HK-2 (cell line): ENCODE measurements around the gene MBD2.
"Not testable (repeated sequence)": the region's sequence is repeated elsewhere in the genome, so short reads cannot be mapped to it uniquely, and the experiment has no call there.

Experiments
- DNase-seq: peaks from one replicate; pipeline ENCODE4 v3.0.0-alpha.2; 2018; ENCODE audit not compliant: unreplicated experiment

MBD2 gene, protein sequence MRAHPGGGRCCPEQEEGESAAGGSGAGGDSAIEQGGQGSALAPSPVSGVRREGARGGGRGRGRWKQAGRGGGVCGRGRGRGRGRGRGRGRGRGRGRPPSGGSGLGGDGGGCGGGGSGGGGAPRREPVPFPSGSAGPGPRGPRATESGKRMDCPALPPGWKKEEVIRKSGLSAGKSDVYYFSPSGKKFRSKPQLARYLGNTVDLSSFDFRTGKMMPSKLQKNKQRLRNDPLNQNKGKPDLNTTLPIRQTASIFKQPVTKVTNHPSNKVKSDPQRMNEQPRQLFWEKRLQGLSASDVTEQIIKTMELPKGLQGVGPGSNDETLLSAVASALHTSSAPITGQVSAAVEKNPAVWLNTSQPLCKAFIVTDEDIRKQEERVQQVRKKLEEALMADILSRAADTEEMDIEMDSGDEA

DNA sequence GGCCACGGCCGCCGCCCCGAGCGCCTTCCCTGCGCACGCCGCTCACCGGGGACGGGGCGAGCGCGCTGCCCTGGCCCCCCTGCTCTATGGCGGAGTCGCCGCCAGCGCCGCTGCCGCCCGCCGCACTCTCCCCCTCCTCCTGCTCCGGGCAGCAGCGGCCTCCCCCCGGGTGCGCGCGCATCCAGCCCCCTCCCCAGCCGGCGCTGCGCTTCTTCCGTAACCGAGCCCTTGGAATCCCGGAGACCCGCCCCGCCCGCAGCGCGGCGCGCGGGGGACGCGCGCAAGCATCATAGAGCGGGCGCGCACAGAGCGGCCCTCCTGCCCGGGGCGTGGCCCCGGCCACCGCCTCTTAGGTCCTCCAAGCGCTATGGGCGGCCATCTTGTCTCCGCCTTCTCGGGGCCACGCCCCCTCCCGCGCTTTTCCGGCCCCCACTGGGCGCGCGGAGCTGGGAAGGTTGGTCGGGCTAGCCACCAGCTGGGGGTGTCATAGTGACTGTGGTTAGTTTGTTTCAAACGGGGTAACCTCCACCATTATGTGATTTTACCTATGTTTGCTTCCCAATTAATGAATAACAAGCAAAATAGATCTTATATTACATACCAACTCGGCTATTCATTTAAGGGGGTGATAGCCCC lies at the start of gene MBD2:
Gene MBD2, minus strand, starts transcription at position 291 of the 636 bp plus-strand sequence. Its CDS starts 110 bp downstream, at position 181.
- DNase-seq = peak; percentile 87

DNA sequence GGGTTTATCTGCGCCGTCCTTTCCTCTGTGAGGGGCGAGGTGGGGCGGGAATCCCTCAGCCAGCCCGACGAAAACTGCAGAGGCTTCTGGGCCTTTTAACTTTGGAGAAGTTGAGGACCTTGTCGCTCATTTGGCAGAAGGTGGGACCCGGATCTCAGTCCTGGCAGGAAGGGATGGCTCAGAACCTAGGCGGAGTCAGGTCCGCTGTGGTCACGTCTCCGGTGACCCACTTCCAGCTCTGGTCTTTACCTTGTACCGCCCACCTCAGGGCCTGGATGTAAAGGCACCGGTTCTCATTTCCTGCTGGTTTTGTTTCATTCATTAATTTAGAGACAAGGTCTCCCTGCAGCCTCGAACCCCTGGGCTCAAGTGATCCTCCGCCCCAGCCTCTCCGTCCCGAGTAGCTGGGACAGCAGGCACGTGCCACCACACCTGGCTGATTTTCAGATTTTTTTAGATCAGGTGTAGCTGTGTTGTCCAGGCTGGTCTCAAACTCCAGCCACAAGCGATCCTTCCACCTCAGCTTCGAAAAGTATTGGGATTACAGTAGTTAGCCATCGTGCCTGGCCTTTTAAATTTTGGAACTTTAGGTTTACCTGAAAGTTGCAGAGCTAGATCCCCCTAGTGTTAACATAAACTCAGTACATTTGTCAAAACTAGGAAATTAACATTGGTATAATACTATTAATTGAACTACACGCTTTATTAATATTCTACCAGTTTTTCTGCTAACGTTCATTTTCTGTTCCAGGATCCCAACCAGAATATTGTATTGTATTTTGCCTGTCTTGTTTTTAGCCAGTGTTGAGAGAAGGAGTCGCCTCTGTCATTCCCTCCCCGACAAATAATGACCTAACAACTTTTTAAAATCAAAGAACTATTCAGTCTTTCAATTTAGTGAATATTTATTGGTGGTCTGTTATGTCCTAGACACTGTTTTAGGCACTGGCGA lies 45.7 kb upstream of the MBD2 start:
- DNase-seq = peak; percentile 69

DNA sequence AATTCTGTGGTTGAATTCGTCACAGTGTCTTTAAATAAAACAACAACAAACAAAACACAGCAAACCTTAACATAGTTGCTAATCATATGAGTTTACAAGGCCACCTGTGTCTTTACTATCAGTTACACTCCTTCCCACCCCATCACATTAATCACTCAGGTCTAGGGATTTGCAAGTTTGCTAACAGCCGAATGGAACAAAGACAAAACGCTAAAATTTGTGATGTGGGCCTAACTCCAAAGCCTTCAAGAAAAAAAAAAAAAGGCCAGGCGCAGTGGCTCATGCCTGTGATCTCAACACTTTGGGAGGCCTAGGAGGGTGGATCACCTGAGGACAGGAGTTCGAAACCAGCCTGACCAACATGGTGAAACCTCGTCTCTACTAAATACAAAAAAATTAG lies 44.3 kb upstream of the MBD2 start:
- no peak for DNase-seq

DNA sequence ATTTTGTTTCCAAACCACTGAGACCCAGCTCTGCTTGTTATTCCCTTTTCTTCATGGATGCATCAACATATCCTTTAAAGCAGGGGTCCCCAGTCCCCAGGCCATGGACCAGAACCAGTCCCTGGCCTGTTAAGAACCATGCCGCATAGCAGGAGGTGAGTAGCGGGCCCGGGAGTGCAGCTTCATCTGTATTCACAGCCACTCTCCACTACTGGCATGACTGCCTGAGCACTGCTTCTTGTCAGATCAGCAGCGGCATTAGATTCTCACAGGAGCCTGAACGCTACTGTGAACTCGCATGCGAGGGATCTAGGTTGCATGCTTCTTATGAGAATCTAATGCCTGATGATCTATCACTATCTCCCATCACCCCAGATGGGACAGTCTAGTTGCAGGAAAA lies 43.2 kb upstream of the MBD2 start:
- no peak for DNase-seq

DNA sequence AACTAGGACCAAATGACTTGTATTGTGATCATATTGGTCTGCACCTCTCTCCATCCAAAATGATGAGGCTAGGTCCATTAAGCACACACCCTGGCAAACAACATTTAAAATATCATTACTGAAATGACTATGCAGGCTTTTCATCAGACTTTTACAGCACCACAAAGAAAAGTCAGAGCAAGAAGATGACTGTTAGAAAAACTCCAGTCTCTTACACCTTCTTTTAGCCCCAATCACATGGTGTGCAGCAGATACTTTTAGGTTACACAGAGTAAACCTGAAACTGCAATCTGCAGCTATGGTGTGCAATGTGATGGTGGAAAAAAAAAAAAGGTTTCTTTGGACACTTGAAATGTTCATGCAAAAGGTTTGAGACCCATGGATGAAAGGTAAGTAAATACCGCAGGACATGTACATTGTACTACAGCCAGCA lies 39.5 kb upstream of the MBD2 start:
- DNase-seq = no peak

DNA sequence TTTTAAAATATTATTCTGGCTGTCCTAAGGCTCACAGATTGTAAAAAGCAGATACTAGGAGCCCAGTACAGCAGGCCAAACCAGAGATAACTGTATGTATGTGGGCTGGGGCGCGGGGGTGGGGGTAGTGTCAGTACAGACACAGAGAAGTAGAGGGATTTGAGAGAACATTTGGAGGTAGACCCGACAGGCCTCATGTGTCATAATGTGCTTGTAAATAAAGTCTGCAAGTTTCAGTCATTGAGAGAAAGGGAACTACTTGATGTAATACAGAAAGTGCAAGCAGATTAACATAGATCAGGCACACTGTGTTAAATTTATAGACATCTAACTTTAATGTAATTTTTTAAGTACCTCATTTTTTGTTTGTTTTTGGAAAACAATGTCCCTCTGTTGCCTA lies 37.4 kb upstream of the MBD2 start:
- no peak for DNase-seq

DNA sequence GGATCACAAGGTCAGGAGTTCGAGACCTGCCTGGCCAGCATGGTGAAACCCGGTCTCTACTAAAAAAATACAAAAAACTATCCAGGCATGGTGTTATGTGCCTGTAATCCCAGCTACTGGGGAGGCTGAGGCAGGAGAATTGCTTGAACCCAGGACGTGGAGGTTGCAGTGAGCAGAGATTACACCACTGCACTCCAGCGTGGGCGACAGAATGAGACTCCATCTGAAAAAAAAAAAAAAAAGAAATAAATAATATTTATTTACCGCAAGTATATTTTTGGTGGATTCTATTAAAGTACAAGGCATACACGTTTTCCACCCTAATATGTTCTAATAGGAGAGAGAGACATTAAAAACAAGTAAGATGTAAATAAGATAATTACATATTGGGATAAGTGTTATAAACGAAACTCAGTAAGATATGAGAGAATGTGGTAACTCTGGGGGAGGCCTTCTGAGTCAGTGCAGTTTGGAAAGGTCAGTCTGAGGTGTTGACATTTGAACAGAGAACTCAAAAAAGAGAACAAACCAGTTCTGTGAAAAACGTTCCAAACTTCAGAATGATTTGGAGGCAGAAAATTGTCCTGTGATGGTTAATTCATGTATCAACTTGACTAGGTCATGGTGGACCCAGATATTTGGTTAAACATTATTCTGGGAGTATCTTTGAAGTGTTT lies 36.1 kb upstream of the MBD2 start:
- DNase-seq = no peak

DNA sequence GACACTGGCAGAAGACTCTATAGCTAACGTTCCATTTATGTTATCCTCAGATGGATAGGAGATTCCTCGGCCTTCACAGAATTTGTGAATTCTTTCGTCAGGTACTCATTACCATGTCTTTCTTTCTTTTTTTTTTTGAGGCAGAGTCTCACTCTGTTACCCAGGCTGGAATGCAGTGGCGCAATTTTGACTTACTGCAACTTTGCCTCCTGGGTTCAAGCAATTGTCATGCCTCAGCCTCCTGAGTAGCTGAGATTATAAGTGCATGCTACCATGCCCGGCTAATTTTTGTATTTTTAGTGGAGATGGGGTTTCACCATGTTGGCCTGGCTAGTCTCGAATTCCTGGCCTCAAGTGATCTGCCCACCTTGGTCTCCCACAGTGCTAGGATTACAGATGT lies 33.3 kb upstream of the MBD2 start:
- not testable (repeated sequence) for DNase-seq

DNA sequence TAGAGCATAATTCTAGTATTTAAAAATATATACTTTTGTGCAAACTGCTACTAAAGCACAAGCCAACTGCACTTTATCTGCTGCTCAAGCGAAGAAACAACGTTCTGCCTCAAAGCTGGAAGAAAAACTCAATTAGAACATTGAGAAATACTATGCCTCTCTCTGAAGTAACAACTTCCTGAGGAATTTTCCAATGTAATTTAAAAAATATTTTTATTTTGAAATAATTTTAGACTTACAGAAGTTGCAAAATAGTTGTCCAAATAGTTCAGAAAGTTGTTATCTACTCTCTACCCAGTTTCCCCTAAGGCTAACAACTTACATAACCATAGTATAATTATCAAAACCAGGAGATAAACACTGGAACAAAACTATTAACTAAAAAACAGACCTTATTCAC lies 32.5 kb upstream of the MBD2 start:
- DNase-seq = no peak

DNA sequence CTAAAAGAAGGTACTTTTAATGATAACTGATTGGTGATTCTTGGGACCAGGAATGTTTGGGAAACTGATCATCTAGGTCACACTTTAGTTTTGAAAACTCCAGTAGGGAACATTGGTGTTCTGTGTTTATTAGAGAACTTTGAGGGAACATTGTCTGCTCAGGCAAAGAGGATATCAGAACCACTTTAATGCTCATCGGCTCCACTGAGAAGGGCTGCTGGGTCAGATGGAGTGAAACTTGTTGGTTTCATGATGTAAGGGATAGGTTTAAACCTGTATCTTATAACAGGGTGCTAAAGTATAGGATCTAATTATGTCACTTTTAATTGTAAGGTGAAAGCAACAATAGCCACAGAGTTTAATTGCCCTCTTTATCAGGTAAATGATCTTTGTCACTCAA lies 30.7 kb upstream of the MBD2 start:
- DNase-seq = no peak

DNA sequence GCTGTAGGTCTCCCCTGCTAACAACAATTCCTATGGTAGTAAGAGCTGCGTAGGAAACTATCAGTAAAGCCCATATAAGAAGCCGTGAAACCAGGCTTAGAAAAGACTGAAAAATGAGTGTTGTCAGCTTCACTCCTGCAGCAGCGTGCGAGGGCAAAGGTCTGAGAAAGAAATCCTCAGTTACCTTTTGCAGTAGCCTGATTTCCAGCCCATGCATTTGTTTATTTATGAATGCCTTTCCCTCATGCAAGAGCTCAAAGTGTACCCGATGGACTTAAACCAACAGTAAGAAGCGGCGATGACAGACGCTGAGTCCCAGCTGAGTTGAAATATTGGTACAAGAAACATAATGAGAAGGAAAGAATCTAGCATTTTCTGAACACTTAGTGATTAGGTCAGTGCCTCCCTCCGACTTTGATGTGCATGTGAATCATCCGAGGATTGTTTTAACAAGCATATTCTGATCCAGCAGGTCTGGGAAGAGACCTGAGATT lies 29.8 kb upstream of the MBD2 start:
- no peak for DNase-seq

DNA sequence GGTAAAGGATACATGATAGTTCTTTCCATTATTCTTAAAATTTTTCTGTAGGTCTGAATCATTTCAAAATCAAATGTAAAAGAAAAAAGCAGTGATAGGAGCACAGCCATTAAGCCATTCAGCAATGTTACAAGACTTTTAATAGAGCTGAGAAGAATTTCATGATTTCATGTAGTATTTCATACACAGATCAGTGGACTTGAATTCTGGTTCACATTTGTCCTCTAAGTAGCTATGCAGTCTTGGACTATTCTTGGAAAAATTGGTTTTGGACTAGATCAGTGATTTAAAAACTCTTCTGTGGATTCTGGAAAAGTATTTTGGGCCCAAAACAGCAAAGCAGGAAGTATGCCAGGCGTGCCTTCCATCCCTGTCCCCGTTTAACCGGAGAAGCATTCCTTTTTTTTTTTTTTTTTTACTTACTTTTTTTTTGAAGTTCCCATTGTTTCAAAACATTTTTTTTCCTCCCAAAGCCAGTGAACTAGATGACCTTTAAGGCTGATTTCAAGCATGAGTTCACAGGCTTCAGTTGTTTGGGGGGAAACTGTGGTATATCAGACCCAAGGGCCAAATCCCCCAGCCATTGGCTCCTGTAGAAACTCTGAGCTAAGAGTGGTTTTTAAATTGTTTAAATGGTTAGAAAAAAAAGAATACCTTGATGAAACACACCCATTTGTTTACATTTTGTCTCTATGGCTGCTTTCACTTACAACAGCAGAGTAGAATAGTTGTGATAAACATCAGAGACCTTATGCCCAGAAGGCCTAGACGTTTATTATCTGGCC lies 27.3 kb upstream of the MBD2 start:
- DNase-seq = no peak

DNA sequence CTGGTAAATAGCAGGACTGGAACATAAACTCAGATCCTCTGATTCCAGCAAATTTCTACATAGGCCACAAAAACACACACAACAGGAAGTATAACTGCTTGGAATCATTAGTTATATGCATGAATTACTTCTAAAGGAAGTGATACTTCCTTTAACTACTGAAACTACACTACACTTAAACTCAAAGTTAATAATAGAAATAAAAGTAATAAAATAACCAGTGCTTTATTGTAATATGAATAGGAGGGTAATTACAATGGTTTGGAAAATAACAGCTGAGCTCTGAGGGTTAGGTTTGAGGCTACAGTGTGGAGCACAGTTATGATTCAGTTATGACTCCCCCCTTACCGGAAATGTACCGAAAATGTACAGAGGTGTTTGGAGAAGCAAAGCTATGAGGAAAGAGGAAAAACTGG lies 26.4 kb upstream of the MBD2 start:
- no peak for DNase-seq

DNA sequence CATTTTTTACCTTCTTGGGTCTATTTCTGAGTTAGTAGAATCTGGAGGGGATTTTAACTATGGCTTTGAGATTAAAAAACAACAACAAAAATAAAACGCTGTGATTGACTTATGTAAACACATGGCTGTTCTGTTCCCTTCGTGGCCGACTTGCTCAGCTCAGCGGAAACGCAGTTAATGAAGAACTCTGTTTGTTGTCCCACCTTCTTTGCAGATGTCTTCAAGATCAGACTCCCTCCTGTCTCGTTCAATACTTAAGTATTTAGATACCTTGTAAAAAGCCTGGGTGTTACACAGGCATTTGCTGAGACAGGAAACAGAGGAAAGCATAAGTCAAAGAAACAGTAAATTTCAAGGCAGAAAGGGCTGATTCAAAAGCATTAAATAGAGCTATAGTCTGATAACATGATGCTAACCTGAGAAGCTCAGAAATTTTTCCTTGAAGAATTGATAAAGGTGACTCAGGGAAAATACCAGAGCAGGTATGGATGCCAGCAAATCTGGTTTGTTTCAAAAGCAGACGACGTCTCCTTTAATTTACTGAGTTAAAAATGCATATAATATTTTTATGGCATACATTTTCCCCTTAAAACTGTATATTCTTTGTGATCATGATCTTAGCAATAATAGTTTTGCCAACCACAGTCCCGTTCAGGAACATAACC lies 23.2 kb upstream of the MBD2 start:
- DNase-seq = no peak

DNA sequence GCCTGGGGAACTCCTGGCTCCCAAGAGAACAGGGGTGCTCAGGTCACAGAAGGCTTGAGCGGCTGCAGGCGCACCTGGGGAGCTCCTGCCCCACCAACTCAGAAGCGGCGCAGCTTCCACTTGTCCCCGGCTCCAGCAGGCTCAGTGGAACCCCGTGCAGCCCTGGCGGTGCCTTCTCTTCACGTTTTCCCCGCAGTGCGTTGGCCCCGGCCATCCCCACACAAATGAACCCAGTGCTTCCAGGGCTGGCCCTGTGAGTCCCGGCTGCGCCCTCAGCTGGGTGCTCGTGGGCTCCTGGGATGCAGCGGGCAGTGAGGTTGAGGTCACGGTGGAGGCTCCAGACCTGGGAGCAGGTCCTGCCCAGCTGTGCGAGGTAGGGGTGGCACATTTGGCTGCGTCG lies 17.9 kb upstream of the MBD2 start:
- no peak for DNase-seq

DNA sequence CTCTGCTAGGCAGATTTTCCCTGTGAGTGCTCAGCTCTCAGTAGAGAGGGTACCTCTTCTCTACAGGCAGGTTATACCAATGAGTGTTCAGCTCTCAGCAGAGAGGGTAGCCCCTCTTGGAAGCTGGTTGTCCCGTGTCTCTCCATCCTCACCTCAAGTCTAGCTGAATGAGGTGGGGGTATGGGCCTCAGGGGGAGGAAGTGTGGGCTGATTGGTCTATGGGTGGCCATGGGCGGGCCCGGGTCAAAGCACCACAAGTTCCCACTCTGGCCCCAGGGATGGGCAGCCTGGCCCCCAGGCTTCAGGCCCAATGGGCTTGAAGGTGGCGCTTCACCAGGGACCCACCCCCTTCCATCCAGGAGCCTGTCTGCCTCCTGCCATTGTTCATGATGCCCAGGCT lies 17.0 kb upstream of the MBD2 start:
- no peak for DNase-seq

DNA sequence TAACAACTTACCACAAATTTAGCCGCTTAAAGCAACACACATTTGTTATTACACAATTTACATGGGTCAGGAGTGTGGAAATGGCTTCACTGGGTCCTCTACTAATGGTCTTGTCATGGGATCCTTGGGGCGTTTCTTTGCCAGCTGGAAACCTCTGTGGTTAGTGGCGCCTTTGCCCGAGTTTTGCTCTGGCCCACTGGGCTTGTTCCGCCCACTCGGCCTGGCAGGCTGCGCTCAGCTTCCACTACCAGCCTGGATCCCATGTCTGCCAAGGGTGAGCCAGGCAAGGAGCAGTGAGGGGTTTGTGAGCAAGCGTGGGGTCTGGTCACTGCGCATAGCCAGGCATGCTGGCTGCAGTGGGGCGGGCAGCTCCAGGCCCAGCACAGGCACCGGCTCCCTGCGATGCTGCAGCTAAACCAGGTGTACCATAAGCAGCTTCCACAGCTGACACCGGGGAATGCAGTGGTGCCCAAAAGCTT lies 16.2 kb upstream of the MBD2 start:
- no peak for DNase-seq

DNA sequence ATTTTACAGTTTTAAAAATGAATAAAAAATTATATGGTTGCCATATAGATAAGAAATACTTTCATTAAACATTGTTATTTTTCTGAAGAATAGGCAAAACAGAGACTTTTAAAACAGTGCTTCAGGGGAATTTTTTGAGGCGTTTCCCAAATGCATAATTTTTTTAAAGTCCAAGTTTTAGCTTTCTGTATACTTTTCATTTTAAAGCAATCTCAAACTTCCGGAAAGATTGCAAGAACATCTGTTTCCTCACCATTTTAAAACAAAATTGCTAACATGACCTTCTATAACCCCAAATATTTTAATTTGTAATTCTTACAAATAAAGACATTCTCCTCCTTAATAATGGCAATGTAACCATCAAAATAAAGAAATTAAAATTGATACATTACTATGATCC lies 15.1 kb upstream of the MBD2 start:
- DNase-seq = no peak

DNA sequence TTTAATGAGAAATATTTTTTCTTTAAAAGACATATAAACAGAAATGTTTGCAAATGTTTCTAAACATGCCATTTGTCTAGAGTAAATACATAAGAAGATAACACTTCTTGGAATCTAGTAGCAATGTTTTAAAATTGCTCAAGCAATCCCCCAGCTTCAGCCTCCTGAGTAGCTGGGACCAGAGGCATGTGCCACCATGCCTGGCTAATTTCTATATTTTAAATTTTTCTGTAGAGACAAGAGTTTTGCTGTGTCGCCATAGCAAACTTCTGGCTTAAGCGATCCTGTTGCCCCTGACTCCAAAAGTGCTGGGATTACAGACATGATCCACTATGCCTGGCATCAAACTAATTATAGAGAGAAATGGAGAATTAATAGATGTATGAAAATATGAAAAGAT lies 14.6 kb upstream of the MBD2 start:
- DNase-seq = no peak
